Measurements from ENCODE around the gene BICD1.

Gene BICD1

GRCh38 chr12:32365473-32366064 lies 258.9 kb downstream of the BICD1 start:
- TF ChIP-seq ZBTB7A (IDR thresholded peaks at IDR 0.05; ENCODE audit: low read depth) (no peak), MAX (IDR thresholded peaks at IDR 0.05) (no peak), TEAD4 (IDR thresholded peaks at IDR 0.05) (no peak), RAD21 (IDR thresholded peaks at IDR 0.05; ENCODE audit: low read depth) (peak; percentile 99), TAF1 (IDR thresholded peaks at IDR 0.05; ENCODE audit: low read depth) (no peak), FOXM1 (IDR thresholded peaks at IDR 0.05; ENCODE audit: borderline replicate concordance, low read depth) (no peak)

GRCh38 chr12:32366714-32367113 lies 260.1 kb downstream of the BICD1 start:
- TF ChIP-seq TAF1 (IDR thresholded peaks at IDR 0.05; ENCODE audit: low read depth) (no peak), RAD21 (IDR thresholded peaks at IDR 0.05; ENCODE audit: low read depth) (no peak), CREB1 (IDR thresholded peaks at IDR 0.05; ENCODE audit: low read depth) (no peak), FOXM1 (IDR thresholded peaks at IDR 0.05; ENCODE audit: borderline replicate concordance, low read depth) (no peak), CEBPB (IDR thresholded peaks at IDR 0.05) (no peak), EP300 (IDR thresholded peaks at IDR 0.05; ENCODE audit: borderline replicate concordance) (no peak), EGR1 (IDR thresholded peaks at IDR 0.05) (no peak), TCF12 (IDR thresholded peaks at IDR 0.05; ENCODE audit: low read depth) (no peak), YY1 (IDR thresholded peaks at IDR 0.05; ENCODE audit: low read depth) (no peak), NFIC (IDR thresholded peaks at IDR 0.05) (no peak), MAX (IDR thresholded peaks at IDR 0.05) (no peak), REST (IDR thresholded peaks at IDR 0.05; ENCODE audit: low read depth) (no peak), ZBTB7A (IDR thresholded peaks at IDR 0.05; ENCODE audit: low read depth) (no peak), USF1 (IDR thresholded peaks at IDR 0.05) (no peak), TEAD4 (IDR thresholded peaks at IDR 0.05) (no peak)

GRCh38 chr12:32367381-32367780 lies 260.7 kb downstream of the BICD1 start:
- no peak for TF ChIP-seq MAX (IDR thresholded peaks at IDR 0.05)
- TF ChIP-seq CREB1 (IDR thresholded peaks at IDR 0.05; ENCODE audit: low read depth): no peak
- TF ChIP-seq EP300 (IDR thresholded peaks at IDR 0.05; ENCODE audit: borderline replicate concordance): no peak
- no peak for TF ChIP-seq REST (IDR thresholded peaks at IDR 0.05; ENCODE audit: low read depth)
- TF ChIP-seq NFIC (IDR thresholded peaks at IDR 0.05): no peak
- no peak for TF ChIP-seq FOXM1 (IDR thresholded peaks at IDR 0.05; ENCODE audit: borderline replicate concordance, low read depth)
- no peak for TF ChIP-seq RAD21 (IDR thresholded peaks at IDR 0.05; ENCODE audit: low read depth)
- no peak for TF ChIP-seq TCF12 (IDR thresholded peaks at IDR 0.05; ENCODE audit: low read depth)
- TF ChIP-seq YY1 (IDR thresholded peaks at IDR 0.05; ENCODE audit: low read depth): no peak
- TF ChIP-seq USF1 (IDR thresholded peaks at IDR 0.05): no peak
- no peak for TF ChIP-seq TAF1 (IDR thresholded peaks at IDR 0.05; ENCODE audit: low read depth)
- TF ChIP-seq ZBTB7A (IDR thresholded peaks at IDR 0.05; ENCODE audit: low read depth): no peak
- no peak for TF ChIP-seq EGR1 (IDR thresholded peaks at IDR 0.05)
- no peak for TF ChIP-seq CEBPB (IDR thresholded peaks at IDR 0.05)
- TF ChIP-seq TEAD4 (IDR thresholded peaks at IDR 0.05): no peak

- TF ChIP-seq RAD21 (IDR thresholded peaks at IDR 0.05; ENCODE audit: low read depth) (no peak), REST (IDR thresholded peaks at IDR 0.05; ENCODE audit: low read depth) (no peak), EGR1 (IDR thresholded peaks at IDR 0.05) (no peak), TAF1 (IDR thresholded peaks at IDR 0.05; ENCODE audit: low read depth) (no peak), NFIC (IDR thresholded peaks at IDR 0.05) (no peak), CREB1 (IDR thresholded peaks at IDR 0.05; ENCODE audit: low read depth) (no peak), FOXM1 (IDR thresholded peaks at IDR 0.05; ENCODE audit: borderline replicate concordance, low read depth) (no peak), ZBTB7A (IDR thresholded peaks at IDR 0.05; ENCODE audit: low read depth) (no peak), CEBPB (IDR thresholded peaks at IDR 0.05) (no peak), TEAD4 (IDR thresholded peaks at IDR 0.05) (no peak), USF1 (IDR thresholded peaks at IDR 0.05) (no peak), YY1 (IDR thresholded peaks at IDR 0.05; ENCODE audit: low read depth) (no peak), TCF12 (IDR thresholded peaks at IDR 0.05; ENCODE audit: low read depth) (no peak), MAX (IDR thresholded peaks at IDR 0.05) (no peak), EP300 (IDR thresholded peaks at IDR 0.05; ENCODE audit: borderline replicate concordance) (no peak)
These were observed 262.6 kb downstream of the BICD1 start for GRCh38 chr12:32369202-32369601.
